SK-MEL-5 (cell line): ENCODE data around the gene MYO7A. TPM values are rescaled to one million over a fixed set of nuclear protein-coding genes. Genes with fewer than 3 reads are reported as not detected.

Experiments
- DNase-seq: peaks from one replicate; pipeline ENCODE4 v3.0.0-alpha.2; 2016; ENCODE audit warnings: low read depth, low spot score
- in situ Hi-C: cut with HindIII; loops from 2 replicates; pipeline ENCODE4 v1.10.0; 2016; ENCODE audit warnings: low sequenced_read_pairs, high pct_unique_total_duplicates, low pct_unique_long_range_greater_than_20kb
- total RNA-seq: library from RNA; depleted of rRNA; stranded (reverse); fragments of >200 nt; shearing (Covaris generic); gene quantifications from 2 replicates; pipeline ENCODE4 v1.2.3, GENCODE V29; 2014

Gene MYO7A
- total RNA-seq, 1 experiment from 2014 or later = 0.48 TPM

- in situ Hi-C loops = no loop called here
- DNase-seq = no peak
Measured at GRCh38 chr11:77149716-77150392, 21.8 kb downstream of the MYO7A start.

- in situ Hi-C loops = no loop called here
Measured at GRCh38 chr11:77150836-77151235, 22.8 kb downstream of the MYO7A start.

DNA sequence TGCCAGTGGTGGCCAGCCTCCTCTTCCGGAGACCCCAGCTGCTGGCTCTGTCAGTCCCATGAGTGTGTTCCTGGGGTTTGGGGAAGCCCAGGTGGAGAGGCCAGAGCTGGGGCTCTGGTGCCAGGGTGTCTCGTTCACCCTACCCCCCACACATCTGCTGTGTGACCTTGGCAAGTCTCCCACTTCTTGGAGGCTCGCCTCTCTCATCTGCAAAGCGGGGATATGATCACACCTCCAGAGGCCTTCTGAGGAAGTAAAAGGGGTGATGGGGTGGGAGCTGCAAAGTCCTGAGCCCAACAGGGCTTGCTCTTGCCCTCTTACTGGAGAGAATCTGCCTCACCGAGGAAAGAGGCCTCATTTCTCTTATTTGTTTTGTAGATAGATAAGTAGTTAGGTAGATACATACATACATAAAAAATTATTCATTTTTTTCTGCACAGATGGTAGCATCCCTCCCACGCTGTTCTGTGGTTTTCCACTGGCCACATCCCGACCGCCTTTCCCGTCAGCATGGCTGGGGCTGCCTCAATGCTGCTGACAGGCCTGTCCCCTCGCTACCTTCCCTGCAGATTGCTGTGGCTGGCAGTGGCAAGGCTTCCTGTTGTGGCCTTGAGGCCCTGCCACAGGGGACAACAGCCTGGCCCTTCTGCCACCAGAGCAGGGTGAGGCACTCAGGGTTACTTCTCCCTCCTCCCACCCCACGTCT is 23.9 kb downstream of the MYO7A start:
- no peak for DNase-seq
- in situ Hi-C loops = no loop called here

More at GRCh38 chr11:77150836-77151235, 22.8 kb downstream of the MYO7A start:
- no peak for DNase-seq

DNA sequence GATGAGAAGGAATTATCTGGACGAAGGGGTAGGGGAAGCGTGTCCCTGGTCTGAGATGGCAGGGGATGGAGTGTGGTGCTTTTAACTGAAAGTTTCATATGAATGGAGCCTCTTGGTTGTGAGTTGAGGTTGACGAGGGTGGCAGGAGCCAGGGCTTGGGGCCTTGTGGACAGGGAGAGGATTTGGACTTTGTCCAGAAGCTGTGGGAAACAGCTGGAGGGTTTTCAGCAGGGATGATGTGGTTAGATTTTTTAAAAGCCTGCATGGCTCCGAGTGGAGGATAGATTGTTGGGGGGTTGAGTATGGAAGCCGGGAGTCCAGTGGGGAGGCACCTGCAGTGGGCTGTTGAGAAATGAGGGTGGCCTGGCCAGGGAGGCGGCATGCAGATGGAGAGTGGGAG is 24.8 kb downstream of the MYO7A start:
- DNase-seq = no peak
- in situ Hi-C loops = no loop called here

GRCh38 chr11:77153276-77154185 is 25.5 kb downstream of the MYO7A start:
- DNase-seq = no peak
- in situ Hi-C loops = no loop called here

GRCh38 chr11:77154381-77155081 is 26.5 kb downstream of the MYO7A start:
- in situ Hi-C loops = no loop called here
- DNase-seq = no peak

GRCh38 chr11:77155082-77155475 is 27.0 kb downstream of the MYO7A start:
- in situ Hi-C loops = no loop called here
- no peak for DNase-seq

DNA sequence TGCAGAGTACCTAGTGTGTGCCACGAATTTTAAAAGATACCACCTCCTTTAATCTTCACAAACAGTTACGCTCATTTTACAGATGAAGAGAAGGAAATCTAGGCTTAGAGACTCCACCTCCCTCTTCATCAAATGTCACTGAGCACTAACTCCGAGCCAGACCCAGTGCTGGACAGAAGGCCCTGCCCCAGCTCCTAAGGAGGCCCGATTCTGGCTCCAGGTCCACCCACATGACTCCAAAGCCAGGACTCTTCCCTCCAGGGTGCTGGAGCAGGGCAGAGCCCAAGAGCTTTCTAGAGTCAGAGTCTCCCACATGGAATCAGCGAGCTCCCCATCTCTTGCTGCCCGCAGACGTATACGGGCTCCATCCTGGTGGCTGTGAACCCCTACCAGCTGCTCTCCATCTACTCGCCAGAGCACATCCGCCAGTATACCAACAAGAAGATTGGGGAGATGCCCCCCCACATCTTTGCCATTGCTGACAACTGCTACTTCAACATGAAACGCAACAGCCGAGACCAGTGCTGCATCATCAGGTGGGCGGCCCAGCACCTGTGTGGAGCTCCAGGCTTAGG is 27.6 kb downstream of the MYO7A start:
- in situ Hi-C loops = no loop called here

GRCh38 chr11:77156396-77157195 is 28.6 kb downstream of the MYO7A start:
- DNase-seq = no peak
- in situ Hi-C loops = no loop called here

More for the DNA sequence above, 27.6 kb downstream of the MYO7A start:
- no peak for DNase-seq

DNA sequence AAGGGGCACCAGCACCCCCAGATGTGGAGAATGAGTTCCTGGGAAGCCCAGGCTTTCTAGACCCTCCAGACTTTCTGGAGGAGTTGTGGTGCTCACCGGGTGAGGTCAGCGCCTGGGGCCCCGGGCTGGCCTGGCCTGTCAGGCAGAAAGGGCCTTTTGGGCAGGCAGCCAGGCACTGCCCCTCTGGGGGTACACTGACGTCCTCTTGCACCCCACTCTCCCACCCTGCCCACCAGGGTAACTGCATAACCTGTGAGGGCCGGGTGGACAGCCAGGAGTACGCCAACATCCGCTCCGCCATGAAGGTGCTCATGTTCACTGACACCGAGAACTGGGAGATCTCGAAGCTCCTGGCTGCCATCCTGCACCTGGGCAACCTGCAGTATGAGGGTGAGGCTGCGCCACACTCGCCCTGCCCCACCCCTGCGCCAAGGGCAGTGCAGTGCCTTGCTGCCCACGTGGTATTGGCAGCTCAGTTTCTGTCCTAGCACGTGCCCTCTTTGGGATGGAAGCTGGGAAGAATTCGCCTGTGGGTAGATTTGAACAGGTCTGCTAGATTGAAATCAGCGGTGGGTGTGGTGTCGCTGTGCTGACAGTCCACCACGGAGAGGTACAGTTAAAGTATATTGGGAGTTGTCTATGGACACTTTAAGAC is 30.1 kb downstream of the MYO7A start:
- no peak for DNase-seq
- in situ Hi-C loops = no loop called here

- in situ Hi-C loops = no loop called here
Measured at GRCh38 chr11:77159219-77159936, 31.3 kb downstream of the MYO7A start.

DNA sequence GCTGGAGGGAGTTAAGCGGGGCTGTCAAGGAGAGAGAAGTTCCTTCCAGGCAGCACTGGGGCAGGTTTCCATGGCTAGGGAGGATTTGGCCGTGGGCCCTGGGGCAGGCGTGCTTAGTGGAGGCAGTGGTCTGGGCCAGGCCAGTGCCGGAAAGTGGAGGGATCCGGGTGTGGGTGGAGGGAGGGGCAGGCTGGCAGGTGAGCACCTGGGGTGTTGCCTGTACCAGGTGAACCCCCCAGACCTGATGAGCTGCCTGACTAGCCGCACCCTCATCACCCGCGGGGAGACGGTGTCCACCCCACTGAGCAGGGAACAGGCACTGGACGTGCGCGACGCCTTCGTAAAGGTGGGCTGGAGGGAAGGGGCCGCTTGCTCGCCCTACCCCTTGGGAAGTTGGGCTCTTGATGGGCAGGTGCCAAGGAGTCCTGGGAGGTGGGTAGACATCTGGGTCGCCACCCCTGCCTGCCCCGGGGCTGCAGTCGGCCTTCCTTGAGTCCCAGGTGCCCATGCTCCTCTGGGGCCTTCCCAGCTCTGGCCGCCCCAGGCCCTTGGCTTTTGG is 32.0 kb downstream of the MYO7A start:
- no peak for DNase-seq
- in situ Hi-C loops = no loop called here

More at GRCh38 chr11:77159219-77159936, 31.3 kb downstream of the MYO7A start:
- no peak for DNase-seq

- DNase-seq = no peak
- in situ Hi-C loops = no loop called here
Measured at GRCh38 chr11:77163271-77163670, 35.2 kb downstream of the MYO7A start.

DNA sequence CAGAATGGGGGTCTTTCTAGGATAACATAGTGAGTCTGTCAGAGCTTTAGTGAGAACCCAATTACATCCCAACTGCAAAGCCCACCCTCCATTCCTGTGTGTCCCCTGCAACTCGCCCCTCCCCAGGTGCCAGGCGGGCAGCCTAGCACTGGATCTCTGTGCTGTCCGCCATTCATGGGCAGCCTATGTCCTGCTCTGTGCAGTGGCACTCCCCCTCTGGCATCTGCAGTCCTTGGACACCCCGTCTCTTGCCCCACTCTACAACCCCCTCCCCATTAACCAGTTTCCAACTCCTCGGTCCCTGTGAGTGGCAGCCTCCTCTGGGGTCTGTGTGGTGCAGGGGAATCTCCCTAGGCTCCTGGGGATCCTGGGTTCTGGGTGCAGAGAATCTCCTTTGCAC is 37.0 kb downstream of the MYO7A start:
- no peak for DNase-seq
- in situ Hi-C loops = no loop called here

GRCh38 chr11:77166021-77166420 is 38.0 kb downstream of the MYO7A start:
- DNase-seq = no peak
- in situ Hi-C loops = no loop called here
